Prostate gland (tissue), 2 donors: ENCODE results near the gene CRADD. TPM values are rescaled to one million over a fixed set of nuclear protein-coding genes. Genes with fewer than 3 reads are reported as not detected.

Experiments
- DNase-seq: peaks from one replicate; pipeline ENCODE4 v3.0.0-alpha.2; 2019; ENCODE audit warnings: low spot score
- H3K27ac ChIP-seq, 2 donors: fragments of 200-600 bp; sonication (generic); 2 replicates each; pipeline ENCODE4 v1.5.1; 2017 to 2019
- H3K27me3 ChIP-seq: fragments of 200-600 bp; sonication (generic); replicated peaks from 2 replicates; pipeline ENCODE4 v1.5.1; 2019; ENCODE audit not compliant: insufficient read depth
- H3K36me3 ChIP-seq, 2 donors: fragments of 200-600 bp; sonication (generic); 1 replicate in 1 of 2; 2 replicates in 1 of 2; pipeline versions ENCODE4 v1.5.1 to v1.8.1; 2017 to 2019
- H3K4me1 ChIP-seq: fragments of 200-600 bp; sonication (generic); replicated peaks from 2 replicates; pipeline ENCODE4 v1.5.1; 2019
- H3K4me3 ChIP-seq, 2 donors: fragments of 200-600 bp; sonication (generic); 2 replicates each; pipeline ENCODE4 v1.5.1; 2017 to 2019
- H3K9me3 ChIP-seq: fragments of 200-600 bp; sonication (generic); 2 replicates; pipeline ENCODE4 v1.5.1; 2017
- POLR2A ChIP-seq: fragments of 450-650 bp; IDR thresholded peaks from one replicate; pipeline ENCODE4 v1.6.1; 2016; ENCODE audit warnings: antibody characterized with exemption, mild to moderate bottlenecking
- POLR2AphosphoS5 ChIP-seq: sonication (generic); formaldehyde crosslinking; IDR thresholded peaks from one replicate; pipeline ENCODE4 v1.6.1; 2017; ENCODE audit warnings: antibody characterized with exemption
- WGBS: methylation state at CpG from one replicate; pipeline ENCODE4 v1.1.5; 2018; 5-methylcytosine and 5-hydroxymethylcytosine counted together
- intact Hi-C: fragments of 100-400 bp; cut with DNase I; formaldehyde crosslinking; loops from one replicate; pipeline ENCODE4 v1.14.2; 2022
- total RNA-seq, 2 donors: library from RNA; depleted of rRNA; stranded (reverse); fragments of >200 nt; gene quantifications; one replicate each; pipeline ENCODE4 v1.1.0, GENCODE V29; 2016
- TF ChIP-seq, protein P1 (sequence below), 4 experiments: fragments of 200-600 bp in 2 of 4; fragments of 450-650 bp in 2 of 4; sonication (generic) in 2 of 4; IDR thresholded peaks; 1 replicate in 3 of 4; 2 replicates in 1 of 4; pipeline ENCODE4 v1.5.1; 2016 to 2019; ENCODE audit warnings: antibody characterized with exemption in 4 of 4, mild to moderate bottlenecking in 2 of 4, moderate library complexity in 2 of 4

Gene CRADD
- total RNA-seq, 2 donors from 2014 or later: 38.9 to 42.4 TPM

DNA sequence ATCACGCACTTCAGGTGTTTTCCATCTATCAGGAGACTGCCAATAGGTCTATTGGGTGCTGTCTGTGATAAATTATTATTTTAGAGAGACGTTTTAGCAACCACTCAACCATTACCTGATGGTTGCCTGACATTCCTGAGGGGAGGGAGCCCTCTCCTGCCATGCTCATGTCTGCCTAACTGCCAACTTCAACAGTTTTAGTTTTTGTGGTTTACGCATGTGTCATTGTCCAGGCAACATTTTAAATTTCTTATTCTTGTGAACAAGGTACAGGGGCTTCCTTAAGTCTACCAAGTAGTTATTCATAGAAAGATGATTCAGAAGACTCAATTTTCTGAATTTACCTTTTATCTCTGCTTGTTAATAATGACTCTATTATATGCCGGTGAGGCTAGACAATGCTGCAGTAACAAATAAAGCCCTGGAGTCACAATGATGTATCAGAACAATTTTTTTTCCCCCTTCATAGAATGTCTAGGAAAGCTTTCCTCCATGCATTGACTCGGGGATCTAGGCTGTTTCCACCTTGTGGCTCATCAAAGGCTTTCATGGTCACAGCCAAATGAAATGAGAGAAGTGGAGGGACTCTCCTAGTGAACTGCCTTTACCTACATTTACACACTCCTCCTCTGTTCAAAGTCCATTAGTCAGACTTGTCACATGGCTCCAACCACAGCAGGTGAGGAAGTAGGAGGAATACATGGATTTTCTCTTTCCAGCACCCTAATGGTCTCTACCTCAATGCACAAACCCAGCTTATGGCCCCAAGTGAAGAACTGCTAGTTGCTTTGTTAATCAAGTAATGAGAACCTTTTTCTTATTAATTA is 225.8 kb downstream of the CRADD start:
- H3K9me3 ChIP-seq: no peaks in the 10 kb centered on the region
- no peaks in the 10 kb centered on the region for H3K27me3 ChIP-seq
- no peaks in the 10 kb centered on the region for H3K36me3 ChIP-seq
- intact Hi-C loops: no loop called here
- WGBS: 91% methylated on average over 5 of the region's 5 CpGs
- H3K4me1 ChIP-seq: no peaks in the 10 kb centered on the region
- DNase-seq: no peak
- no peak overlapping the region for H3K4me3 ChIP-seq
- TF ChIP-seq POLR2AphosphoS5 (no peak), POLR2A (no peak)
- TF ChIP-seq, protein P1, sequence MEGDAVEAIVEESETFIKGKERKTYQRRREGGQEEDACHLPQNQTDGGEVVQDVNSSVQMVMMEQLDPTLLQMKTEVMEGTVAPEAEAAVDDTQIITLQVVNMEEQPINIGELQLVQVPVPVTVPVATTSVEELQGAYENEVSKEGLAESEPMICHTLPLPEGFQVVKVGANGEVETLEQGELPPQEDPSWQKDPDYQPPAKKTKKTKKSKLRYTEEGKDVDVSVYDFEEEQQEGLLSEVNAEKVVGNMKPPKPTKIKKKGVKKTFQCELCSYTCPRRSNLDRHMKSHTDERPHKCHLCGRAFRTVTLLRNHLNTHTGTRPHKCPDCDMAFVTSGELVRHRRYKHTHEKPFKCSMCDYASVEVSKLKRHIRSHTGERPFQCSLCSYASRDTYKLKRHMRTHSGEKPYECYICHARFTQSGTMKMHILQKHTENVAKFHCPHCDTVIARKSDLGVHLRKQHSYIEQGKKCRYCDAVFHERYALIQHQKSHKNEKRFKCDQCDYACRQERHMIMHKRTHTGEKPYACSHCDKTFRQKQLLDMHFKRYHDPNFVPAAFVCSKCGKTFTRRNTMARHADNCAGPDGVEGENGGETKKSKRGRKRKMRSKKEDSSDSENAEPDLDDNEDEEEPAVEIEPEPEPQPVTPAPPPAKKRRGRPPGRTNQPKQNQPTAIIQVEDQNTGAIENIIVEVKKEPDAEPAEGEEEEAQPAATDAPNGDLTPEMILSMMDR (IDR thresholded peaks at IDR 0.05): no peak
- no peak overlapping the region for H3K27ac ChIP-seq

DNA sequence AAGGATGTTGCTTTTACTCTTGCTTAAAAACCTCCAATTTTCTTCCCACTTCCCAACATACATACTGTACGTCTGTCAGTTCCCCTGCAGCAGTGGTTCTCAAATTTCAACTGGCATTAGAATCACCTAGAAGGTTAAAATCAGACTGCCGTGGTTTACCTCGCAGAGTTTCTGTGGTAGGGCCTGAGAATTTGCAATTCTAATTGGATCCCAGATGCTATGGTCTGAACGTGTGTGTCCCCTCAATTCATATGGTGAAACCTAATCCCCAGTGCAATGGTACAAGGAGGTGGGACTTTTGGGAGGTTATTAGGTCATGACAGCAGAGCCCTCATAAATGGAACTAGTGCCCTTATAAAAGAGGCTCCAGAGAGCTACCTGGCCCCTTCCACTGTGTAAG is 226.9 kb downstream of the CRADD start:
- H3K9me3 ChIP-seq: no peaks in the 10 kb centered on the region
- intact Hi-C loops: no loop called here
- no peak overlapping the region for H3K4me3 ChIP-seq
- H3K4me1 ChIP-seq: no peaks in the 10 kb centered on the region
- TF ChIP-seq, protein P1 (IDR thresholded peaks at IDR 0.05): no peak
- TF ChIP-seq POLR2A: no peak
- TF ChIP-seq POLR2AphosphoS5: no peak
- DNase-seq: no peak
- WGBS: 87% methylated on average over 4 of the region's 4 CpGs
- H3K27me3 ChIP-seq: no peaks in the 10 kb centered on the region
- H3K36me3 ChIP-seq: no peaks in the 10 kb centered on the region
- no peak overlapping the region for H3K27ac ChIP-seq

DNA sequence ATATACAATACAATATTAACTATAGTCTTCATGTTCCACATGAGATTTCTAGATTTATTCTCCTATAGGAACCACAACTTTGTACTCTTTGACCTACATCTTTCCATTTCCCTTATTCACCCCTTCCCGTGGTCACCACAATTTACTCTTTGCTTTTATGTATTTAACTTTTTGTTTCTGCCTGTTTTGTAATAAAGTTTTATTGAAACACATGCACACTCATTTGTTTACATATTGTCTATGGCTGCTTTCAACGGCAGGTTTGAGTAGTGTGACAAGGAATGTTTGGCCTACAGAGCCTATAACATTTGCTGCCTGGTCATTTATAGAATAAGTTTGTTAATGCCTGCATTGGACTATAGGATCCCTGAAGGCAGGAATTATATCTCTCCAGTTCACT is 231.1 kb downstream of the CRADD start:
- TF ChIP-seq, protein P1 (IDR thresholded peaks at IDR 0.05): no peak
- TF ChIP-seq POLR2AphosphoS5 (no peak), POLR2A (no peak)
- no peak for DNase-seq
- intact Hi-C loops: no loop called here
- Histone ChIP-seq H3K27me3 (no peaks in the 10 kb centered on the region), H3K4me1 (no peaks in the 10 kb centered on the region), H3K36me3 (no peaks in the 10 kb centered on the region), H3K27ac (no peak overlapping the region), H3K4me3 (no peak overlapping the region), H3K9me3 (no peaks in the 10 kb centered on the region)
- 41% methylated on average over 2 of the region's 2 CpGs for WGBS

DNA sequence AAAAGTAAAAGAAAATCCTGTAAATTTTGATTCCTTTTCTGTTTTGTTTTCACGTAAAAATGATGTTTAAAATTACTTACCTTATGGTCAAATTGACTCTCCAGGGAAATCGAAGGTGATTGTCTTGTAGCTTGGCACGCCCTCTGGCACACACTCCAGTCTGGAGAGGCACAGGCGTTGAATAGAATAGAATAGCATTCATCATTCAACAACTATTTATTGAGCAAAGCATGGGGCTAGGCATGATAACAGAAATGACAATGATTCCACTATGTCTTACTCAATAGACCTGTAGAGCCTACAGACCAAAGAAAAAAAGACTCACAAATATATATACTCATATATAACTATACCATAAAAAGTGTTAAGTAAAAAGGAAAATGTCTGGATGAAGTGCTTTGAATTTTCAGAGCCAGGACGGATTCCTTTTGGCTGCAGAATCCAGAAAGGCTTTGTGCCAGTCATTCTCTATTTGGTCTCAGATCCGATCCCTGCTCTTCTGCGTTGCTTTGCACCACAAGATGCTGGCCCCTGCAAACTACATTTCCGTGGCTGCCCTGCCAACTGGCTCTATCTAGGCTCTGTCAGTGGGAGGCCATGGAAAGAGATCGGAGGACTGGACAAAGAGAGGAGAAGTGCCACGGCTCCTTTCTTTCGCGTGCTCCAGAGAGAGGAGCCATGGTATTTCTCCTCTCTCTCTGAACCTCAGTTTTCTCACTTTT is 231.8 kb downstream of the CRADD start:
- WGBS: 45% methylated on average over 12 of the region's 12 CpGs
- no peak for DNase-seq

More for the DNA sequence above, 231.8 kb downstream of the CRADD start:
- no peak overlapping the region for H3K27ac ChIP-seq
- no peak for TF ChIP-seq POLR2A
- TF ChIP-seq, protein P1 (IDR thresholded peaks at IDR 0.05): no peak
- no peak for TF ChIP-seq POLR2AphosphoS5
- H3K4me3 ChIP-seq: no peak overlapping the region
- H3K9me3 ChIP-seq: no peaks in the 10 kb centered on the region
- H3K27me3 ChIP-seq: no peaks in the 10 kb centered on the region
- H3K36me3 ChIP-seq: no peaks in the 10 kb centered on the region
- intact Hi-C loops: no loop called here
- no peaks in the 10 kb centered on the region for H3K4me1 ChIP-seq
